GM10847 (cell line): ENCODE data around the gene GPR37.

Experiments used
- POLR2A ChIP-seq: IDR thresholded peaks from 2 replicates; pipeline ENCODE4 v1.6.1; 2011; ENCODE audit not compliant: insufficient read length; ENCODE audit errors: extremely low read depth

The GPR37 gene

DNA sequence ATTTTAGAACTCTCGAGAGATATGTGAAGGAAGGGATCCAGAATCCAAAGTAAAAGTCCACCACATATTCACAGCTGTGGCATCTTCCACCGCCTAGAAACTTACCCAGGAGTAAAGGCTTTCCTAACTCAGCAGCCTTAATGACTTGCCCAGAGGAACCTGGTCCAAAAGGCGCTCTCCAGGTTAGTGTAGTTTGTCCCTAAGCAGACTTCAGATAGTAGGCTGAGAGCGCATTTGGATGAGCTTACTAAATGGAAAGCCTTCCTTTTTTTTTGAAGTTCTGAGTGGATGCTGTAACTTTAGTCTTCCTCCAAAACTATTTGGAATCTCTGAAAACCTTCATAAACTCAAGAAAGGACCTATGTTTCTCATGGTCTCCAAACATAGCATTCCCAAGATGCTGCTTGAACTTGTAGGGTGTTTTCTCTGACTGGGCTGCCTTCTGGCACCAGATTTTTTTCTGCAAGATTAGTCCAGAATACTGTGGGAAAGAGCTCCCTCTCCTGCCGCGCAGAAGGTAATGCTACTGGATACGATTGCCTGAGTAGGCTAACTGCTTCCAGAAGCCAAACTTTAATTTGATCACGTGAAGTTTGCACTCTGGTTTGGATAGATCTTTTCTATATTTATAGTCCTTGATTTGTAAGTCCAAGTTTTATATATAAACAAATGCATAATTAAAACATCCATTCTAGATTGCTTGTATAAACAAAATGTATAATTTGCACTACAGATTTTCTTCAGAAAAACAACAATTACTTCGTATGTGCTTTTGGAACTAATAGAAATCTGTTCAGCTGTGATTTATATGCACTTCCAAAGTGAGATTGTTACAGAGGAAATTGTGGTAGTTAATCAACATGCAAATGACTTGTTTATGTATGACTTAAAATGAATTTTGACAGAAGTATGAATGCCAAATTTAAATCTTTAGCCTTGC is 19.6 kb upstream of the GPR37 start:
- TF ChIP-seq POLR2A: no peak

DNA sequence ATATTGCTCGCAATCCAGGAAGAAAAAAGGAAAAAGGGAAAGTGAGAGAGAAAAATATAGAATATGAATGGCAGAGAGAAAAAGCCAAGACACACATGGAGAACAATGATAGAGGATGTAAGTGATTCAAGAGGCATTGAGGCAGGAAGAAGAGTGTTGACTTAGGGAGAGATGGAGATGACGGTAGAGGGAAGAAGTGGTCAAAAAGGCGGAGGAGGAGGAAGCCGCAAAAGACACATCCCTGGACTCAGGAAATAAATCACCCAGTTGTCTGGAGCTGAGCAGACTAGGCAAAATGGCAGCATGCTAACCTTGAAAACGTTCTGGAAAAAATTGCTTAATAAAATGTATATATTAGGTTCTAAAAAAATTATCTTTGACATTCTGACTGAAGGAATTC is 17.7 kb upstream of the GPR37 start:
- no peak for TF ChIP-seq POLR2A

DNA sequence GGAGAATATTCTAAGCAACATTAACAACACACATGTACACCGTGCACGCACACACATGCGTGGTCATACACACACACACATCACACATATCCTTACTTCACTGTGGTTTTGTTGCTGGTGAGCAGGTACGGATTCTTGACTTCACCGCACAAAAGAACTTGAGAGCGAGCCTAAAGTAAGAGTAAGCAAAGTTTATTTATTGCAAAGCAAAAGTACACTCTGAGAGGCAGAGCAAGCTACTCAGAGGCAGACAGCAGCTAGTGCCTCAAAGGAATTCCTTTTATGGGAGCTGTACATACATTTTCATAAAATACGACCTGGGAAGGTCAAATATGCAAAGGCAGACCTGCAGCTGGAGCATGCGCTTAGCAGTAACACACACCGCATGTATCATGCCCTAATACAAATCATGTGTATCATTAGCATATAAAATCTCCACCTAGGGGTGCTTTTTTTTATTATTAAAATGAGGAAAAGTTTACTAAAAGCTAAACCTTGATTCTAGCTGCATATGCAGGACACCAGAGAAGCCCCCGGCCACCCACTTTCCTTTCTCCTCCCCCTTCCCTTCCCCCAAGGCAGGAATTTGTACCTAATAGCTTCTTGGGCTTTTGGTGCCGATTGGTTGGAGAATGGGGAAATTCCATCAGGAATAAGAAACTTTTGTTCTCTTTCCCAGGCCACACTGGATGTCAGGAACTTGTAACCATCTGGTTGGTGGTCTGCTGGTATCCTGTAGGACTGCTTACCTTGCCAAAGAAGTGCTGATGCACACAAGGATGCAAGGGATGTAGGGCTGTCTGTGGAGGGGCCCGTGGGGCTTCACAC is 16.5 kb upstream of the GPR37 start:
- no peak for TF ChIP-seq POLR2A

DNA sequence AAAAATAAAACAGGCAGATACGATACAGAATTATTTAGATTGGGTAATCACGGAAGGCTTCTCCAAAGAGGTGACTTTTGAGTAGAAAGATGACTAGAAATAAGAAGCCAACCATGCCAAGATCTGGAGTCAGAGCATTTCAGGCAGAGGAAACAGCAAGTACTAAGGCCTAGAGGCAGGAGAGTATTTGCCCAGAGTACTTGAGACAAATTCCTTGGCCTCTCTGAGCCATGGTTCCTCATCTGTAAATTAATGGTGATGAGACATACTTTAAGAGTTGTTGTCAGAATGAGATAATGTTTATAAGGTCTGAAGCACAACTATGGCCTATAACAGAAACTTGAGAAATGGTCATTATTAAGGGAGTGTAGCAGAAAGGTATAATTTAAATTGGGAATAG is 15.8 kb upstream of the GPR37 start:
- TF ChIP-seq POLR2A: no peak

GRCh38 chr7:124780608-124781007 is 15.0 kb upstream of the GPR37 start:
- no peak for TF ChIP-seq POLR2A

DNA sequence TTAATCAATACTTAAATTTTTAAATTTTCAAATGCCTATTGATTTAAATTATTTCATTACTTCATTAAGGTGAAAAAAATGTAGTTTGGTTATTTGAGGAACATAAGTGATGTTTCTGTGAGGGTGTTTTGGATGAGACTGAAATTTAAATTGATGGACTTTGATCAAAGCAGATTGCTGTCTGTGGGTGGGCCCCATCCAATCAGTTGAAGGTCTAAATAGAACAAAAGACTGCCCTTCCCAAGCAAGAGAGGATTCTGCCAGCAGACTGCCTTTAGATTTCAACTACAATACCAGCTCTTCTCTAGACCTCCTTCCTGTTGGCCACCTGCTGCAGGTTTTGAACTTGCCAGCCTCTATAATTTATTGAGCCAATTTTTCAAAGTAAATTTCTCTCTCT is 14.5 kb upstream of the GPR37 start:
- no peak for TF ChIP-seq POLR2A

- TF ChIP-seq POLR2A: no peak
Measured at GRCh38 chr7:124779620-124780019, 14.0 kb upstream of the GPR37 start.

DNA sequence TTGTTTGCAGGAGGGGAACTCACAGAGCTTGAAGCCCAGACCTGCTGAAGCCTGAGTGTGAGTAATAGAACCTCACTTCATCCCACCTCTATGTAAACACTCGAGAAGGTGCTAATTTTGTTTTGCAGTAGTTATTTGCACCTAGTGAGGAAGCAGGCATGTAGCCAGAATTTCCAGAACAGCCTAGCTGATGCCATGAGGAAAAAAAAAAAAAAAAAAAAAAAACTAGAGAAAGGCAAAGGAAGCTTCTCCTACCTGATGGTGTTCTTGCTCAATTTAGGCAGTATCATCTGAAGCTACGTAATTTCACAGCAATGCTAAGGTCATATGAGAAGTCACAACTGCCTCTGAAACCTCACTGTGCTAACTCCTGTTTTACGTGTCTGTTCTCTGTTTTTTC is 13.6 kb upstream of the GPR37 start:
- no peak for TF ChIP-seq POLR2A

GRCh38 chr7:124777268-124777667 is 11.7 kb upstream of the GPR37 start:
- TF ChIP-seq POLR2A: no peak

DNA sequence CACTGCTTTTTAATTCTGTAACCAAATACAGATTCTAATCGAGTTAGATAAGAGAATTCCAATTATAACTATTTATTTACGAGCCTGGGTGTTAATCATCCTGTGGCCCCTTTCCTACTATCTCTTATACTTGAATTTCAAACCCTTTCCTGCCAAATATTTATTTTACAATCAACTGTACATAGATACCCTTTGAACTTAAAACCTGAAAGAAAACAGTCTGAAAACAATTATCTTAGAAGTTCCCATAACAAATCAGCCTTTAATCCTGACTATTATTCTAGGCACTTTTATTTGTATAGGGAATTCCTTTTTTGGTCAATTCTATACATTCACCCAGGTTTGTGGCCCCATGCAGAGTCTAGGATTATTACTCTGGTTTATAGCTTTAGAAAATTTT is 10.6 kb upstream of the GPR37 start:
- TF ChIP-seq POLR2A: no peak

- no peak for TF ChIP-seq POLR2A
Measured at GRCh38 chr7:124775422-124775821, 9.8 kb upstream of the GPR37 start.

DNA sequence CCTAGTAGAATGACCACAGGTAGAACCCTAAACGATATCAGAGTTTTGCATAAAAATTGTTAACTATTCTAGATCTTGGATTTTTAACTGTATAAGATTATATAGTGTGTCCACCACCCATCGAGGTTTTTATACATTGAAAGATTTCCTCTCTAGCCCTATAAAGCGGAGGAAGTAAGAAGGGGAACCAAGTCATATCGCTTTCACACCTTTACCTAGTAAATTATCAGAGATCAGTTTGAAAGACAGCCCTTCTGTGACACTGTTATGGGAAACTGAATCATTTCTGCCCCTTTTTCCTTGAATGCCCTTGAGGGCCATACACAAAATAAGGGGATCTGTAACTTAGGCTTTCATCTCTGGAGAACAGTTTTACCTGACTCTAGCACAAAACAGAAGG is 8.3 kb upstream of the GPR37 start:
- TF ChIP-seq POLR2A: no peak

DNA sequence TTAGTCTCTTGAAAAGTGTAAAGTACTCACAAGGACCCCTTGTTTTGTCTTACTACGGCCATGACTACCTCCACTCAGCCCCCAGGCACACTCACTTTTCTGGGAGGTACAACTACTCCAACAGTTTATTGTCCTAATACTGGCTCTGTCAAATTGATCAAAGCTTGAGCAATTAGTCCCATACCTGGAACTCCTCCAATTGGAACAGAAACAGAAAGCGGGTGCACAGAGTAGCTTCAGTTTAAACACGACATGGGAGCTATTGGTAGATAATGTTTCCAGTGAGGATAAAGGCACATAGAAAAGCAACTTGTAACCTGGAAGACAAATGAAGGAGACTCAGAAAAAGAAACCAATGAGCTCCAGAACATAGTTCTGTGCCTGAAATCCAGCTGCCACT is 7.7 kb upstream of the GPR37 start:
- TF ChIP-seq POLR2A: no peak

DNA sequence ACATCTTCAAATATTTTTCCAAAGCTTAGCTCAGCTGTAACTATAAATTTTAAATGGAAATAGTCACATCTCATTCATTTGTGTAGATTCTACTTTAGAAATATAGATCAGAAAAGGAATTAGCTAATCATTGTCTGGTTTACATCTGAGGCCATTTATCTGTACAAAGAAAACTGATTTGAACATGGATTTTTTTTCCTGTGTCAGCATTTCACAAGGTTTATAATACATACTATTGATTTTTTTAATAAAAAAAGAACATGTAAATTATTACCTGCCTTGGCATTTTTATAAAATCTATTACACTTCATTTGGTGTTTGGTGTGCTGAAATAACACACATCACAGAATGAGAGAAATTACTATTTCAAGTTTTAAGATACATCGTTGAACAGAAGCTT is 3.5 kb upstream of the GPR37 start:
- TF ChIP-seq POLR2A: no peak

- no peak for TF ChIP-seq POLR2A
Measured at GRCh38 chr7:124768525-124768924, 2.9 kb upstream of the GPR37 start.

DNA sequence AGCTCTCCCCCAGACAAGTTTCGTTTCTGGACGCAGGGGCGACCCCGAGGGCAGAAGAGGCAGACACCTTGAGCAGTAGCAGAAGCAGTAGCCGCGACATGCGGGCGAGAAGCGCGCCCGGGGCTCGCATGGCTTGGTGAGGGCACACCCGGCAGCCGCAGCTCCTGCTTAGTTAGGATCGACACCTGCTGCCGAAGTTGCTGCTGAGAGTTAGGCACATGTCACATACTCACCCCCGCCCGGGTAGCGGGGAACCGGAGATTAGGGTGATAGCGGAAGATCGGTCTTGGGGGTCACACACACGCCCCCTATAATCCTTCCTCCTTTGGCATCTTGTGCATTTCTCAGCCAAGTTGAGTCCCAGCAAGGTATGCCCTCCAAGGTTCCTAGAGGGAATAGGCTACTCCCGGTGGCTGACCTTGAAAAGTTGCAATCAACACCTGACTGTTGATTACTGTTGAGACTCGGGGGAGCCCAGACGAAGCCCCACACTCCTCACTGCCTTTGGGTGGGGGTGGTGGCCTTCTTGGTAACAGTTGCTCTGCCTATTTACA is 668 bp downstream of the GPR37 start:
- no peak for TF ChIP-seq POLR2A

DNA sequence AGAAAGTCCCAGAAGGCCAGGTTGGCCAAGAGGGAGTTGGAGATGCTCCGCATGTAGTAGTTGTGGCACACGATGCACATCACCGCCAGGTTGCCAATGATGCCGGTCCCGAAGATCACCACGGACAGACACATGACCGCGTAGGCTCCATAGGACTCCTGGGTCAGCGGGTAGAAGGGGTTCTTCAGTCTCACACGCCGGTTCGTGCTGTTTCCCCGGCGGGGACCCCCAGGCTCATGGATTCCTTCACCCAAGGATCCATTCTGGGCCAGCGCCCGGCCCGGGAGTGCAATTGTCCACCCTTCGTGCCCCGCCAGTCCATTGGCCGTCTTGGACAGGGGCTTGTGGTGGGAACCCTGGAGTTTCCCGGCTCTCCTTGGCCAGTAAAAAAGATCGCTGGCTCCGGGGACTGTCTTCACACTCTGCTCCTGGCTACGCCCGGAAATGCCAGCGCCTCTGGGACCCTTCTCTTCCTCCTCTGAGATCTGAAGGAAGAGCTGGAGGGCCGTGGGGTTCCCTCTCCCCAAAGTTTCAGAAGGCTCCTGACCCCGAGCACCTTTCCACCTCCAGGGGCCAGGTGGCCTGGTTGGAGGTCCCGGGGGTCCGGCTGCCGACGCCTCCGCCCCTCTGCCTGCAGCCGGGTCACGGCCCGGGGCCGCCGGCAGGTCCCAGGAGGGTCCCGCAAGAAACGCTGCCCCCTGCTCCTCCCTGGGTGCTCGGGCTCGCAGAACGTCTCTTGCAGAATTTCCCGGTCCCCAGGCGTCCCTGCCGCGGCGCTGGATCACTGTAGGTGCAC is 1.3 kb downstream of the GPR37 start:
- no peak for TF ChIP-seq POLR2A
